HG03439 (cell line): ENCODE results near the gene HSPB6.

Source experiments
- ATAC-seq: cut with Tn5 transposase; IDR thresholded peaks from one replicate; pipeline ENCODE4 v1.9.1; 2021; ENCODE audit warnings: mild to moderate bottlenecking, moderate library complexity; ENCODE audit not compliant: unreplicated experiment

The HSPB6 gene

DNA sequence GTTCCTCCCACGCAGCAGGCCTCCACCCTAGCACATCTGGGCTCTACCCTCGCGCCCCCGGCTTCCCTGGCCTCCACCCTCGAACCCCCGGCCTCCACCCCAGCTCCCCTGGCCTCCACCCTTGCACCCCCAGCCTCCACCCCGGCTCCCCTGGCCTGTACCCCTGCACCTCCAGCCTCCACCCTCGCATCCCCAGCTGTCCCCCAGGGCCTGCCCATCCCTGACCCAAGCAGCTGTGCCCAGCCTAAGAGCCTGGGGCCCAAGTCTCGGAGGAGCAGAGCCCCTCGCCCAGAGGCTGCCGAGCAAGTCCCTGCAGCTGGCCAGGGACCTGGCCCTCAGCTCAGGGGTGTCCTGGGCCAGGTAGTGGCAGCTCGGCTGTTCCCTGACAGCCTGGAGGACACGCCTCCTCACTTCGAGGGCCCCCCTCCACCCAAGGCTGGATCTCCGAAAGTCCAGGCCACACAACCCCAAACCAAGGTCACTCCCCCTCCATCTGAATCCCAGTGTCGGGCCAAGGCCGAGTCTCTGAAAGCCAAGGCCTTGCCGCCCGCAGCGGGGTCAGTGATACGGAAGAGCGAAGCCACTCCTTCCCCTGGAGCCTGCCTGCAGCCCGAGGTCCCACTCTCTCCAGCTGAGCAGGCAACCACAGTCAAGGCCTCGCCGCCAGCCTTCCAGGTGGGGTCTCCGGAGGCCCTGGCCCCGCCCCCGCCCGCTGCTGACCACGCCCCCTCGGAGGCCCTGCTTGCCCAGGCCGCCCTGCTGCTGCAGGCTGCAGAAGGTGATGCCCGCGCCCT, 10.7 kb upstream of the HSPB6 start:
- no peak for ATAC-seq

DNA sequence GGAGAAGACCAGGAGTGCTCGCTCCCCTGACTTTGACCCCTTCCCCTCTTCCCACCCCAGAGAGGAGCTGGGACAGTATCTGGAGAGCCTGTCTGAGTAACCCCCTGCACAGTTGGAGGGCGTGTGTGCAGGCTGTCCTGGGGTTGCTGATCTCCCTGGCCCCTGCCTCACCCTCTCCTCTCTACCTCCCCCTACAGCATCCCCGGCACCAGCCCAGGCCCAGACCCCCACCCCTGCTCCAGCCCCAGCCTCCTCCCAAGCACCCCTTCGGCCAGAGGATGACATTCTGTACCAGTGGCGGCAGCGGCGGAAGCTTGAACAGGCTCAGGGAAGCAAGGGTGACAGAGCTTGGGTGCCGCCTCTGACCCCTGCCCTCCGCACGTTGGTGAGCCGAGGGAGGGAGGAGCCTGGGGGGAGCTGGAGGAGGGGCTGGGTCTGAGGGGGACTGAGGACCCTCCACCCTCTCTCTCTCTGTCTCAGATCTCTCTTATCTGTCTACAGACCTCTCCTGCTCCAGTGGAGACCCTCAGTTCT, 9.8 kb upstream of the HSPB6 start:
- ATAC-seq: no peak

DNA sequence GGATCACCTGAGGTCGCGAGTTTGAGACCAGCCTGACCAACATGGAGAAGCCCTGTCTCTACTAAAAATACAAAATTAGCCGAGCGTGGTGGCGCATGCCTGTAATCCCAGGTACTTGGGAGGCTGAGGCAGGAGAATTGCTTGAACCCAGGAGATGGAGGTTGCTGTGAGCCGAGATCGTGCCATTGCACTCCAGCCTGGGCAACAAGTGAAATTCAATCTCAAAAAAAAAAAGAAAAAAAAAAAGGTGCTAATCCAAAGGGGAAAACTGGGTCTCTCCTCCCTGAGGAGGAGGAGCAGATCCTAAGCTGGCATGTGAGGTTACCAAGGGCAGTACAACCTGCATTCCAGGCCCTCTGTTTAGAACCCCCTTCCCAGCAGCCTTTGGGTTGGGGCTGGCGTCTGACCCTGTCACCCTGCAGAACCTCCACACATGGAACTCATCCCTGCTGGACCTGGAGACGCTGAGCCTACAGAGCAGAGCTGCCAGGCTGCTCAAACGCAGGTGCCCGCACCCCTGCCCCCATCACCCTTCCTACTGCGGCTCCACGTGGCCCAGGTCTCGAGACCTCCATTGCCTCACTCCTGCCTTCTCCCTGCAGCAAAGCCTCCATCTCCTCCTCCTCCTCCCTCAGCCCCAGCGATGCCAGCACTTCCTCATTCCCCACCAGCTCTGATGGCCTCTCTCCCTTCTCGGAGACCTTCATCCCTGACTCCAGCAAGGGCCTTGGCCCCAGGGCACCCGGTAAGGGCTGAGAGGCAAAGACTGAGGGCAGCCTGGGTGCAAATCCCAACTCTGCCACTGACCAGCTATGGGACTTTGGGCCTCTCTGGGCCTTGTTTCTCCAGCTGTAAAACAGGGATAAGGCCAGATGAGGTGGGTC, 7.8 kb upstream of the HSPB6 start:
- no peak for ATAC-seq

DNA sequence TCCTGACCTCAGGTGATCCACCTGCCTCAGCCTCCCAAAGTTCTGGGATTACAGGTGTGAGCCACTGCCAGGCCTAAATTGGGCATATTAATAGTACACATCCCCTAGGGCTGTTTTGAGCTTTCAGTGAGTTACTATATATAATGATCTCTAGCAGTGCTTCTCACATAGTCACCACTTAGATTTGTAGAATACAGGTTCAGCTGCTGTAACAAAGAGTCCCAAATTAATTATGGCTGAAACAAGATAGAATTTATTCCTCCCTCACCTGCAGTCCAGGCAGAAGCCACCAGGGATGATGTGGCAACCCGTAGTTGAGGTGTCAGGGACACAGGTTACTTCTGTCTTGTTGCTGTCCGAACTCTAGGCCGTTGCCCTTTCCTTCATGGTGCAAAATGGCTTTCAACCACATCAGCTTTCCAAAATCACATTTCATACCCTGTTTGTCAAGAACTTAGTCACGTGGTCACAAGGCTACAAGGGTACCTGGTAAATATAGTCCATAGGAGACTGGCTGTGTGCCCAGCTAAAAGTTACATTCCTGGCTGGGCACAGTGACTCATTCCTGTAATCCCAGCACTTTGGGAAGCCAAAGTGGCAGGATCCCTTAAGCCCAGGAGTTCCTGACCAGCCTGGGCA, 4.0 kb upstream of the HSPB6 start:
- no peak for ATAC-seq

DNA sequence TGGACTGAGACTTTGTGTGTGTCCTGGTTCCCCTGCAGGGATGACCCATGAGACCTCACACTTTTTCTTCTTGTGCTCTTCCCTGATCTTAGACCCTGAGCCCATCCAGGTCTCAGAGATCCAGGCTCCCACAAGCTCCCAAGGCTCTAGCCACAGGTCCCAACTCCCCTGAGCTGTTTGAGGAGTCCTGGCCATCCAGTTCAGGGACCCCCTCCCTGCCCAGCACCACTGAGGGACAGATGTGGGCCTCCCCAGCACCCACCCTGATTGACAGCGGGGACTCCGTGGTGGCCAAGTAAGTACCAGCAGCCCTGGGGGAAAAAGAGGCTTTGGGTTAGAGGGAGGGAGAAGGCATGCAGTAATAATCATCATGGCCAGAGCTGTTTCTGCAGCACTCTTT, 2.9 kb upstream of the HSPB6 start:
- ATAC-seq: no peak

DNA sequence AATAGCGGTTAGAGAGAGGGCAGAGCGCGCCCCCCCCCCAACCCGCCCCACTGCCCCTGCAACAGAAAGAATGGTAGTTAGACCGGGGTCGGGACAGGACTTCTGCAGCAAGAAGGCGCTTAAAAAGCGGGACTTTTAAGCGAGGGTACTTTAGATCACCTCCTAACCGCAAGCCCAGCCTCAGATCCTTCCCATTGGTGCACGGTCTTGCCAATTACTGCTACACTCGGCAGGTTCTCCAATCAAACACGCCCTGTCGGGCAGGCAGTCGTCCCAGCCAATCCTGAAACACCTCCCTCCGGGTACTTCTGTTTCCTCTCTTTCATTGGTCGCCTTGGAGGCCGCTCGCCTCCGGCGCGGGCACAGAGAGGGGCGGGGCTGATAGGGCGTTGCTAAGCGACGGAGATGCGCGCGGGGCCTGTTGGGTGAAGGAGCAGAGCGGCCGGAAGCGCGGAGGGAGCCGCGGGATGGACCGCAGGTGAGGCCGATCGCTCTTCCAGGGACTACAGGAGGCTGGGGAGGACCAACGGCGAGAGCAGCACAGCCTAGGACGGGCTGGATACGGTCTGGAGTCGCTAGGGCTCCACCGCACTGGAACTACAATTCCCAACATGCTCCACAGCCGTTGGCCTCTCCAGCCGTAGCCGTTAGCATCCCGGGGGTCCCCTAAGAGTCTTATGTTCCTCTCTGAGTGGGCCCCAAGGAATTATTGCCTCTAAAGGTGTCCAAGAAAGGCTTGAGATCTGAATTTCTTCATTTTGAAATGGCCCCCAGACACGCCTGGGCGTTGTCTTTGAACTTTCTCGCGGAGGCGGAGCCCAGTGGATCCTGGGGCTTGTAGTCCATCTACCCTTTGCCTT, 1.1 kb upstream of the HSPB6 start, which contains the start of gene PROSER3:
TSS of gene PROSER3 (plus strand) at position 428 of the 860 bp plus-strand sequence. CDS start at position 468, 40 bp downstream.
- ATAC-seq: peak; percentile 92

DNA sequence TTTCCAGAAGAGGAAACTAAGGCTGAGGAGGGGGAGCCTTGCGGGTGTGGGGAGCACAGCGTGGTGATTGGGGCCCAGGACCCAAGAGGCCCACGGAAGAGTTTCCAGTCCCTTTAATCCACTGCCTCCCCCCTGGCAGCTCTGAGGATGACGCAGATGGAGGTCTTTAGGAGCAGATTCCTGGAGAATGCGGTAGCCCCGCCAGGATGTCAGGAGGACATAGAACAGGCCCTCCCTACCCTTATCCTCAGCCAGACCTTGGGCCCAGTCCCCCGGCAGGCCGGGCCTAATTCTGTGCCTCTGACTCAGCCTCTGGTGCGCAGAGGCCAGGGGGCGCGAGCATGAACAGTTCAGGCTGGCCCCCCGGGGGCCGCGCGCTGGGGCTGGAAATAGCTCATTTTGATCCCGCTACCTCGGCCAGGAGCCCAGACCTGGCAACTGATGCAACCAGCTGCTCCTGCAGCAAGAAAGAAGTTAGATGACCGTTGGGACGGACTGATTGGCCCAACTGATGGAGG, 461 bp upstream of the HSPB6 start:
- peak; percentile 1 for ATAC-seq

DNA sequence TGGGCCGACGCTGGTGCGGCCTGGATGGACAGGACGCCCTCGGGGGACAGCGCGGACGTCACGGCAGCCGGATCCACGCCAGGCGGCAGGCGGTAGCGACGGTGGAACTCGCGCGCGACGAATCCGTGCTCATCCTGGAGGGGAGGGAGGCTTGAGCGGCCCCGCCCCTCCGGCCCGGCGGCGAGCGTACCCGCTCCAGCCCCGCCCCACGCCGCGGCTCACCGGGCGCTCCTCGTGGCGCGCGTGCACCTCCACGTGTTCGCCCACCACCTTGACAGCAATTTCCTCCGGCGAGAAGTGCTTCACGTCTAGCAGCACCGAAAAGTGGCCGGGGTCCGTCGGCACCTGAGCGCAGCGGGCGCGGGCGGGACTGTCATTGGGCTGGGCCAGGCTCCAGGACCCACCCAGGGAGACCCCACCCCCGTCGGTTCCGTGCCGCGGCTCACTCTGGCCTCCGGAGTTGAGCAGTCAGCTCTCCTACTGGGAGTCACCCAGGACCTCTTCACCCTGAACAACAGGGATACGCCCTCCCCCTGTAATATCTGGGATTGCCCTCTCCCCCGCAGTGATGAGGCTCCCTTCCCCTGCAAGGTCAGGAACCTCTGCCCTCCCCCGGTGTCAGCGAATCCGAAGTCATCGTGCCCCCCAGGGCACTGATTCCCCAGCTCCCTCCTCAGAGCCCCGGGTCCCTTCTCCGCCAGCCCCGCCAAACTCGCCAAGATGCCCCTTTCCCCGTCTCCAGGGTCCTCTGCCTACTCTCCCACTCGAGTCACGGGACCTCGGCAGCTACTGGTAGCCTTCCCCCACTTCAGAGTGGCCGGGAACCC, 1.1 kb downstream of the HSPB6 start:
- no peak for ATAC-seq

DNA sequence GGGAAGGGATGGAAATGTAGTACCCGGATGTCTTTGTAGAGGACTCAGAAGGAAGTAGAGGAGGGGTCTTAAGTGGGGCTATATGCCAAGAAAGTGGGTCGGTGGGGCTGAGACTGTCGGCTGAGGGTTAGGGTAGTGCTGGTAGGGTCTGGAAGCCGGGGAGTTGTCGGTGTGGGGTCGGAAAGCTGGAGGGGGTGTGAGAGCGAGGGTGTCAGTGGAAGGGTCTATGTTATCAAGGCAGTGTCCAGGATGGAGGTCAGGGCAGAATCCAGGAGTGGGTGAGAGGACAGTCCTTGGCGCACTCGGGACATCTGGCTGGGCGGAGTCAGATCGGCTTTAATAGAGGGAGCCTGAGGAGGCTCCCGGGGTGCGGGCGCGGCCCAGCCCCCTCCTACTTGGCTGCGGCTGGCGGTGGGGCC, 1.7 kb downstream of the HSPB6 start:
- ATAC-seq: no peak

DNA sequence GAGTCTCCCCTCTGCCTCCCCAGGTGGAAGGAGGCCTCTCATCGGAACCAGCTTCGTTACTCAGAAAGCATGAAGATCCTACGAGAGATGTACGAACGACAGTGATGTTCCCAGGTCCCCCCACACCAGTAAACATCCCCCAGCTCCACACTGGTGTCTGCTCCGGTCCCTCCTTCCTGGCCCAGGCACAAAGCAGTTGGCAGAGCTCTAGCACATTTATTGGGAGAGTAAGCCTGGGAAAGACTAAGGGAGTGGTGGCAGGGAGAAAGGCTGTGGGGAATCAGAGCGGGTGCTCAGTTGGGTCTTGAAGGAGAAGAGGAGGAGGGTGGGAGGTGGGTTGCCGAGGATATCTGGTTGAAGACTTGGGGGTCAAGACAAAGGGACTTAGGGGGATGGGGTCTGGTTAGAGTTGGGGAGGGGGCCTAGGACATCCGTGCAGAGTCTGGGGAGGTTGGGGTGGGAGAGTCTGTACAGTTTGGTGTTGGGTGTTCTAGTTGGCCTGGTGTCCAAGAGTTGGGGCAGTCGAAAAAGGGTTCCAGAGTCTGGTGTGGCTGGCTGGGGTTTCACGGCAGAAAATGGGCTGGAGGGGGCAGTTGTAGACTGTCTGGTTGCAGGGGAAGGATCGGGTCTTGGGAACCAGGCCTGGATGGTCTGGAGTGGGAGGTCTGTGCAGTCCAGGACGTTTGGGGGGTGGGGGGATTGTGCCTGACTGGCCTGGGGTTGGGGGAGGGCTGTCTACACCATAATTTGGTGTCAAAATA, 2.3 kb downstream of the HSPB6 start:
- no peak for ATAC-seq

DNA sequence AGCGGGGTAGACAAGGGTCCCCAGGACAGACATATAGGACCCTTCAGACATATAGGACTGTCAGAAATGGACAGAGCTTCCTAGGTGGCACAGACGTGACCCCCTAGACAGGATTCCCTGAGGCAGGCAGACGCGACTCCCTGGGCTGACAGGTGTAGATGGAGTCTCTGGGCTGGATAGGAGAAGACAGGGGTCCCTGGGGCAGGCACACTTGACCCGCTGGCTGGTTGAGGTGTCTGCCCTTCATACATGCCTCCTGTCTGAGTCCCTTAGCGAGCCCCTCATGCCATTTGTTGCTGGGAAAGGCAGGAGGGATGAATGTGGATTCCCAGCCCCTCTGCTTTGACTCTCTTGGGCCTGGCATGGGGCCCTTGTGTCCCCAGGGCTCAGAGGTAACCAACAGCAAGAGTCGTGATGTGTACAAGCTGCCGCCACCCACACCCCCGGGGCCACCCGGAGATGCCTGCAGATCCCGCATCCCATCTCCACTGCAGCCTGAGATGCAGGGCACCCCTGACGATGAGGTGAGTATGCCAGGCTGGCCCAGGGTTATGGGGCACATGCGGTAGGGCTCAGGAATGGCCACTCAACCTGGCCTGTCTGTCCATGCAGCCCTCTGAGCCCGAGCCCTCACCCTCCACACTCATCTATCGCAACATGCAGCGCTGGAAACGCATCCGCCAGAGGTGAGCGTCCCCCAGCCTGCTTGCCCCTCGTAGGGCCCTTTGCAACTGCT, 3.0 kb downstream of the HSPB6 start:
- no peak for ATAC-seq

DNA sequence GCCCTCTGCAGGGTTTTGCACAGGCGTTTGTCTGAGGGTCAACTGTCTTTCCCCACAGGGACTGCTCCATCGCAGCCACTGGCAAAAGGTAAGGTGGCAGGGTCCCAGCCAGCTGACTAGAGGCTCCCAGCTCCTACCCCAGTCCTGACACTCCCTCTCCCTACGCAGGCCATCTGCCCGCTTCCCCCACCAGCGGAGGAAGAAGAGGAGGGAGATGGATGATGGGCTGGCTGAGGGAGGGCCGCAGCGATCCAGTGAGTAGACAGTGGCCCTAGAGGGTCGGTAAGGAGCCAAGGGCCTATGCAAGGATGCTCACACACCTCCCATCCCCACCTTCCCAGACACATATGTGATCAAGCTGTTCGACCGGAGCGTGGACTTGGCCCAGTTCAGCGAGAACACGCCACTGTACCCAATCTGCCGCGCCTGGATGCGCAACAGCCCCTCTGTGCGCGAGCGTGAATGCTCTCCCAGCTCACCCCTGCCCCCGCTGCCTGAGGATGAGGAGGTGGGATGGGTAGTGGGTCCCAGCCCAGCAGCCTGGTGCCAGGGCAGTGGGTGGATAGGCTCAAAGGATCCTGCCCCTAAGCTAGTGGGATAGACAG, 4.0 kb downstream of the HSPB6 start:
- ATAC-seq: no peak

DNA sequence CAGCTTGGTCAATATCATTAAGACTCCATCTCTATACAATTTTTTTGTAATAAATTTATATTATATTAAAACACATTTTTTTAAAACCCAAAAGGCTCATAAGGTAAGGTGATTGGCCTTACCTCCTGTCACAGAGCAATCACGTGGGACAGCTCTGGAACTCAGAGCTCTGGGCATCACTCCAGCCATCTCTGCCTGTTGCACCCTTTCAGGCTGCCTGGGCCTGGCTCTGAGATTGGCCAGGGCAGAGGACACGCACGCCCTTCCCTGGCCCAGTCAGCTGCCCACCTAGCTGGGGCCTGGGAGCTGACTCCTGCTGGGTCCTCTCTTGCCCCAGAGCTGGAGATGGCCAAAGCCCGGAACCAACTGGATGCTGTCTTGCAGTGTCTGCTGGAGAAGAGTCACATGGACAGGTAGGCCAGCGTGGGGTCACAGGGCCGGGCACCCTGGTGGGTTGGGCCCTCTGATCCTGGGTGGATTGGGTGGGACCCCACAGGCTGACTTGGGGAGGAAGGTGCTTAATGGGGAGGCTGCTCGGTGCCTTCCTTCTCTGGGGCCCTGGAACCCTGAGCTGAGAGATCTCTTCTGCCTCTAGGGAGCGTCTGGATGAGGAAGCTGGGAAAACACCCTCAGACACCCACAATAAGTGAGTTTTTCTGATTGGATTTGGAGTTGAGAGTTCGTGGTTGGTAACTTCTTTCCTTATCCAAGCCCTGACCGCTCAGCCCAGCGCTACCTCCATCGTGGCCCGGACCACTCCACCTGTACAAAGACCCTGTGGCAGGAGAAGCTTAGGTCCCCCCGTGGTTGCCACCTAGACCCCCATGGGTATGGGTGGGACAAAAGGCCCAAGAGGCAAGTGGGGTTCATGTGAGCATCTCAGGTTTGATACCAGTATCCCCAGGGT, 4.7 kb downstream of the HSPB6 start:
- no peak for ATAC-seq

DNA sequence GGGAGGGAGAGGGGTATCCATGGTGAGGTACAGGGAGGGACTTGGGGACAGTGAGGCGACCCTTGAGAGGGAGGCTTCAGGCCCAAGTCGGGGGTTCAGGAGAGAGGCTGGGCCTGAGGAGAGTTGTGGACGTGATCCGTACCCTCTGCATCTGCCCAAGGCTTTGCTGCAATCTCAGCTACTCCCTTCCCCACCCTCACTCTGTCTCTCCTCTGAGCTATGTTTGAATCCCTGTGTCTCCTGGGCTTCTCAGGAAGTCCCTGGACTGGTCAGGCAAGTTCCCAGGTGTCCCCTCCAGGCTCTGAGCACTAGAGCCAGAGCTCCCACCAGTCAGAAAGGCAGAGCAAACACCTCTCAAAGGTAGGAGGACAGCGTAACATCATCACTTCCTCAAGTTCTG, 6.7 kb downstream of the HSPB6 start:
- ATAC-seq: no peak

DNA sequence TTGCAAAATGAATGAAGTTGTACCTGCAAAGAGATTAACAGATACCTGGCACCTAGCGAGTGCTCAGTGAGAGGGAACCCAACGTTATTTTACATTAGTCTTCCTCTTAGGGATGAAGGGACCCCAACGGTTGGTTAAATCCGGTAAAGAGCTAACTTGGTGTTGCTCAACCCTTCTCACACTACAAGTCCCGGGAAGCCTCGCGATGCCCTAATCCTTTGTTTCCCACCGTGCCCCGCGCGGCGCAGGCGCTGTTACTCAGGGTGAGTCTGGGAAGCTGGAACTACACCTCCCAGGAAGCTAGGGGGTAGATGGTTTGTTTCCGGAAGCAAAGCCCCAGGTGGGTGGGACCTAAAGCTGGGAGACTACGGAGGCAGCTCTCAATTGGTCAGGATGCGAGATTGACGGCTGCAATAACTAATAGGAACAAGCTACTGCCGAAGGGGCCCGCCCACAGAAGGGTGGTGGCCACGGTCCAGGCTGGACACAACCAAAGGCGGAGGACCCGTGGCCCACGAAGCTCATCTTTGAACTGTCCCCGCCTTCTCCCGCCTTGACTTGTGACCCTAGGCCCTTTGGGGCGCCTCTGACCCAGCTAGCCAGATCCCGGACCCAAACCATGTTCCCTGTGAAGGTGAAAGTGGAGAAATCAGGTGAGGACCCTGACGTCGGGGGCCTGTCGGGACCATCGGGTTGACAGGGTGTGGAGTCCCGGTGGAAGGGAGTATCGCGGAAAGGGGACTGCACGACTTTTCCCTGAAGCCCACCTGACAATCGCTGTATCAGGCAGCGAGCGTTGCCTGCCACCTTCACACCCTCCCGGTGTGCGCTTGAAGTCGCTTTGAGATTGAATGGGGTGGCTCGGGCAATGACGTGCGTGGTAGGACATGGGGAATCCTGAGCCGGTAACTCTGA, 8.5 kb downstream of the HSPB6 start, which contains the start of gene LIN37:
TSS of gene LIN37 (plus strand) at position 471 of the 915 bp plus-strand sequence. CDS start at position 620, 149 bp downstream.
- peak; percentile 70 for ATAC-seq
